Activated naive CD8-positive, alpha-beta T cell treated with anti-CD3 and anti-CD28 coated beads, Interleukin-2, amount 50 U/mL, for 16 hours (primary cell): ENCODE data around the gene FMO4.
"Not testable (repeated sequence)": the region's sequence is repeated elsewhere in the genome, so short reads cannot be mapped to it uniquely, and the experiment has no call there.

Source experiments
- DNase-seq: peaks from one replicate; pipeline ENCODE4 v3.0.0-alpha.2; 2020; ENCODE audit warnings: low read depth, low spot score

FMO4 gene

GRCh38 chr1:171313835-171314320 is at the start of gene FMO4:
FMO4 (plus strand) TSS chr1:171314183; CDS start chr1:171319826, 5,643 bp downstream.
- peak; percentile 74 for DNase-seq

GRCh38 chr1:171265686-171266085 is 48.3 kb upstream of the FMO4 start:
- DNase-seq = no peak

- DNase-seq = no peak
These were observed 47.1 kb upstream of the FMO4 start for GRCh38 chr1:171266930-171267329.

- no peak for DNase-seq
These were observed 46.6 kb upstream of the FMO4 start for GRCh38 chr1:171267391-171267790.

GRCh38 chr1:171270806-171271205 is 43.2 kb upstream of the FMO4 start:
- no peak for DNase-seq

GRCh38 chr1:171277534-171277933 is 36.4 kb upstream of the FMO4 start:
- no peak for DNase-seq

GRCh38 chr1:171279234-171279633 is 34.7 kb upstream of the FMO4 start:
- no peak for DNase-seq

- no peak for DNase-seq
These were observed 34.3 kb upstream of the FMO4 start for GRCh38 chr1:171279678-171280077.

GRCh38 chr1:171280599-171280998 is 33.4 kb upstream of the FMO4 start:
- no peak for DNase-seq

GRCh38 chr1:171286032-171286705 is 27.8 kb upstream of the FMO4 start:
- no peak for DNase-seq

GRCh38 chr1:171290621-171291020 is 23.4 kb upstream of the FMO4 start:
- no peak for DNase-seq

GRCh38 chr1:171292799-171293198 is 21.2 kb upstream of the FMO4 start:
- no peak for DNase-seq

- not testable (repeated sequence) for DNase-seq
These were observed 18.6 kb upstream of the FMO4 start for GRCh38 chr1:171295383-171295782.

- no peak for DNase-seq
These were observed 18.2 kb upstream of the FMO4 start for GRCh38 chr1:171295821-171296220.

- no peak for DNase-seq
These were observed 17.1 kb upstream of the FMO4 start for GRCh38 chr1:171296897-171297296.

GRCh38 chr1:171298696-171299095 is 15.3 kb upstream of the FMO4 start:
- no peak for DNase-seq

GRCh38 chr1:171299342-171299741 is 14.6 kb upstream of the FMO4 start:
- DNase-seq = no peak

- no peak for DNase-seq
These were observed 13.6 kb upstream of the FMO4 start for GRCh38 chr1:171300401-171300800.

GRCh38 chr1:171310661-171311087 is 3.3 kb upstream of the FMO4 start:
- no peak for DNase-seq

- DNase-seq = no peak
These were observed 2.0 kb upstream of the FMO4 start for GRCh38 chr1:171311771-171312558.

GRCh38 chr1:171313319-171313834 is 606 bp upstream of the FMO4 start:
- no peak for DNase-seq

GRCh38 chr1:171329251-171329650 is 15.3 kb downstream of the FMO4 start:
- no peak for DNase-seq
